CD8-positive, alpha-beta memory T cell (primary cell): ENCODE results near the gene ACTR5. TPM values are rescaled to one million over a fixed set of nuclear protein-coding genes. Genes with fewer than 3 reads are reported as not detected.

ENCODE experiments used
- CTCF ChIA-PET: fragments of 350-600 bp; sonication (Branson Sonifier 250); formaldehyde crosslinking; loops from one replicate; lab custom pipeline; 2021; ENCODE audit warnings: antibody characterized with exemption; lab: Charles Lee
- POLR2A ChIA-PET: fragments of 350-600 bp; sonication (Branson Sonifier 250); formaldehyde crosslinking; loops from one replicate; lab custom pipeline; 2021; ENCODE audit warnings: antibody characterized with exemption; lab: Charles Lee
- DNase-seq, 5 donors: peaks; one replicate each; pipeline versions ENCODE4 v3.0.0 to v3.0.0-alpha.2; 2020 to 2022; ENCODE audit warnings: mixed read lengths in 1 of 5
- H3K27ac ChIP-seq: one replicate; pipeline ENCODE4 v1.7.0; 2013; ENCODE audit warnings: low read depth, mild to moderate bottlenecking, low read length, moderate library complexity
- H3K27me3 ChIP-seq: 2 replicates; pipeline ENCODE4 v1.7.0; 2013; ENCODE audit warnings: low read length, mild to moderate bottlenecking; ENCODE audit not compliant: insufficient read depth, poor library complexity, severe bottlenecking
- H3K36me3 ChIP-seq: 2 replicates; pipeline ENCODE4 v1.7.0; 2013; ENCODE audit warnings: mild to moderate bottlenecking, low read length, moderate library complexity; ENCODE audit not compliant: insufficient read depth
- H3K4me1 ChIP-seq: 2 replicates; pipeline ENCODE4 v1.7.0; 2013; ENCODE audit warnings: mild to moderate bottlenecking, low read length, moderate library complexity; ENCODE audit not compliant: insufficient read depth
- H3K4me3 ChIP-seq: 2 replicates; pipeline ENCODE4 v1.7.0; 2013; ENCODE audit warnings: mild to moderate bottlenecking, low read length
- H3K9me3 ChIP-seq: 2 replicates; pipeline ENCODE4 v1.7.0; 2013; ENCODE audit warnings: mild to moderate bottlenecking, low read length
- H3K27ac Mint-ChIP-seq, 8 donors: one replicate each; pipeline ENCODE4 v1.8.0; 2020 to 2021; ENCODE audit warnings: mixed read lengths in 8 of 8, mild to moderate bottlenecking in 6 of 8, inconsistent platforms in 3 of 8, moderate library complexity in 3 of 8
- H3K27me3 Mint-ChIP-seq, 2 donors: one replicate each; pipeline ENCODE4 v1.8.0; 2020 to 2021; ENCODE audit warnings: mixed read lengths in 2 of 2, mild to moderate bottlenecking in 1 of 2, moderate library complexity in 1 of 2
- H3K36me3 Mint-ChIP-seq, 3 donors: one replicate each; pipeline ENCODE4 v1.8.0; 2020 to 2021; ENCODE audit warnings: mixed read lengths in 3 of 3, inconsistent platforms in 1 of 3, mild to moderate bottlenecking in 1 of 3
- H3K4me1 Mint-ChIP-seq, 3 donors: one replicate each; pipeline ENCODE4 v1.8.0; 2020 to 2021; ENCODE audit warnings: mixed read lengths in 3 of 3, inconsistent platforms in 1 of 3, mild to moderate bottlenecking in 1 of 3
- H3K4me3 Mint-ChIP-seq, 7 donors: one replicate each; pipeline ENCODE4 v1.8.0; 2020 to 2021; ENCODE audit warnings: mixed read lengths in 7 of 7, mild to moderate bottlenecking in 6 of 7, moderate library complexity in 4 of 7, inconsistent platforms in 2 of 7
- H3K9me3 Mint-ChIP-seq, 5 donors: one replicate each; pipeline ENCODE4 v1.8.0; 2020 to 2022; ENCODE audit warnings: mixed read lengths in 5 of 5, mild to moderate bottlenecking in 3 of 5, moderate library complexity in 2 of 5, inconsistent platforms in 1 of 5
- polyA plus RNA-seq: library from polyadenylated mRNA; unstranded; fragments of 300-500 nt; fragmentation: Illumina TruSeq; gene quantifications from one replicate; pipeline ENCODE4 v1.2.3, GENCODE V29; 2021
- total RNA-seq, 2 experiments: library from RNA; stranded (reverse); gene quantifications; one replicate each; pipeline ENCODE4 v1.2.3, GENCODE V29; 2021

ACTR5 gene
- total and polyA plus RNA-seq, 3 experiments from 2014 or later = 9.5 to 12.6 (median 12.2) TPM

DNA sequence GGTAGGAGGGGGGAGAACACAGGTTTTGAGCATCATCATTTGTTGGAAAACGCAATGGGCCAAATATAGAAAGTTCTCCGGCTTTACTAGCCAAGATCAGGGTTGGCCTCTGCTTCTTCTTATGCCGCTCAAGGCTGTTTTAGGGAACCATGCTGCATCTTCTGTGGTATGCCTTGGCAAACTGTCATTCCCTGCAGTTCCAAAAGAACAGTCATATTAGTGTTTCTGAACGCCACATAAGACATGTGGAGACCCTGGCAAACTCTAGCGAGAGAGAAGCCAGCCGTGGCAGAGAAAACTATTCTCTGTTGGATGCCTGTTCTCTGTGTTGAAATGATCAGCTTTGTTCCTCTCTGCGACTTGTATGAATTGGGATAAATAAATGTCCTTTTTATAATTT is 10.8 kb downstream of the ACTR5 start:
- no peak overlapping the region for H3K27ac ChIP-seq
- no peaks in the 10 kb centered on the region for H3K9me3 ChIP-seq
- POLR2A ChIA-PET = interaction anchor here (0.6 to 0.7 kb wide), 2 partner anchors 136 to 287 kb away, joined by 3 to 5 read pairs; no protein-coding TSS in a partner anchor
- Mint-ChIP-seq H3K4me3 (no peak overlapping the region), H3K27me3 (no peaks in the 10 kb centered on the region), H3K36me3 (peaks cover 30 to 92% (median 32%) of the 10 kb centered on the region in 3 donors), H3K27ac (no peak overlapping the region), H3K9me3 (no peaks in the 10 kb centered on the region), H3K4me1 (peaks cover 0 to 4% (median 0%) of the 10 kb centered on the region in 3 donors)
- CTCF ChIA-PET = interaction anchor here (1.2 to 1.9 kb wide), 3 partner anchors 9 to 31 kb away, joined by 5 to 9 read pairs (median 7); partner anchors contain the start of gene ACTR5
- no peak for DNase-seq
- H3K36me3 ChIP-seq = peaks cover 42% of the 10 kb centered on the region
- no peaks in the 10 kb centered on the region for H3K4me1 ChIP-seq
- no peaks in the 10 kb centered on the region for H3K27me3 ChIP-seq
- H3K4me3 ChIP-seq = no peak overlapping the region

- Histone ChIP-seq H3K9me3 (no peaks in the 10 kb centered on the region), H3K36me3 (peaks cover 35% of the 10 kb centered on the region), H3K27me3 (no peaks in the 10 kb centered on the region), H3K4me3 (no peak overlapping the region), H3K27ac (no peak overlapping the region), H3K4me1 (no peaks in the 10 kb centered on the region)
- Mint-ChIP-seq H3K4me1 (peaks cover 0 to 4% (median 0%) of the 10 kb centered on the region in 3 donors), H3K4me3 (no peak overlapping the region), H3K9me3 (no peaks in the 10 kb centered on the region), H3K27ac (peak overlapping the region in 1 of 8 donors; percentile 54), H3K27me3 (no peaks in the 10 kb centered on the region), H3K36me3 (peaks cover 23 to 93% (median 37%) of the 10 kb centered on the region in 3 donors)
- CTCF ChIA-PET = interaction anchor here (1.9 kb wide), 1 partner anchor 29 kb away, joined by 7 read pairs; no protein-coding TSS in a partner anchor
- POLR2A ChIA-PET = no interaction called here
- DNase-seq = no peak
Observed at GRCh38 chr20:38760978-38761377, 12.7 kb downstream of the ACTR5 start.

- H3K4me1 ChIP-seq = no peaks in the 10 kb centered on the region
- POLR2A ChIA-PET = no interaction called here
- no peak overlapping the region for H3K4me3 Mint-ChIP-seq
- H3K27me3 Mint-ChIP-seq = no peaks in the 10 kb centered on the region
- CTCF ChIA-PET = no interaction called here
- DNase-seq = no peak
- no peaks in the 10 kb centered on the region for H3K9me3 ChIP-seq
- peak overlapping the region in 2 of 8 donors; percentile 27 to 80 for H3K27ac Mint-ChIP-seq
- H3K36me3 ChIP-seq = peaks cover 32% of the 10 kb centered on the region
- H3K9me3 Mint-ChIP-seq = no peaks in the 10 kb centered on the region
- H3K36me3 Mint-ChIP-seq = peaks cover 21 to 95% (median 37%) of the 10 kb centered on the region in 3 donors
- no peaks in the 10 kb centered on the region for H3K27me3 ChIP-seq
- no peak overlapping the region for H3K27ac ChIP-seq
- H3K4me1 Mint-ChIP-seq = peaks cover 0 to 4% (median 0%) of the 10 kb centered on the region in 3 donors
- H3K4me3 ChIP-seq = no peak overlapping the region
Observed at GRCh38 chr20:38762174-38762573, 13.9 kb downstream of the ACTR5 start.

DNA sequence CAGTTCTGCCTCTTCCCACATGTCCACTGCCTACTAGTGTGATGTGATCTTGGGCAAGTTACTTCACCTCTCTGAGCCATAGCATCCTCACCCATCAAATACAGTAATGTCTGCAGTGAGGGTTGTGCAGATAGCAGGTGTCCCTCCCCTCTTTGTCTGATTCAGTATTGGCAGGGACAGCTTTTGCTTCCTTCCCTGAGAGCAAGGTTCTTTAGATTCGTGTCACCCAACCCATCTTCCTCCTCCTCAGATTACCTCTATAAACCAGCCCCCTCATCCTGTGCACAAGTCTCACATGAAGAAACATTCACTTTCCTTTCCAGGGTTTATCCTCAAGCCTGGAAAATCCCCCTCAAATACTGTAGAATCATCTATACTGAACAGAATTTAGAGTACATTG is 15.4 kb downstream of the ACTR5 start:
- no peak overlapping the region for H3K27ac ChIP-seq
- no peak overlapping the region for H3K4me3 Mint-ChIP-seq
- peaks cover 23 to 97% (median 42%) of the 10 kb centered on the region in 3 donors for H3K36me3 Mint-ChIP-seq
- ChIA-PET POLR2A (no interaction called here), CTCF (no interaction called here)
- no peak for DNase-seq
- peaks cover 0 to 4% (median 0%) of the 10 kb centered on the region in 3 donors for H3K4me1 Mint-ChIP-seq
- no peaks in the 10 kb centered on the region for H3K9me3 Mint-ChIP-seq
- no peaks in the 10 kb centered on the region for H3K9me3 ChIP-seq
- peak overlapping the region in 2 of 8 donors; percentile 12 to 32 for H3K27ac Mint-ChIP-seq
- H3K4me1 ChIP-seq = no peaks in the 10 kb centered on the region
- no peaks in the 10 kb centered on the region for H3K27me3 ChIP-seq
- no peaks in the 10 kb centered on the region for H3K27me3 Mint-ChIP-seq
- peaks cover 27% of the 10 kb centered on the region for H3K36me3 ChIP-seq
- H3K4me3 ChIP-seq = no peak overlapping the region

- Mint-ChIP-seq H3K36me3 (peaks cover 23 to 98% (median 42%) of the 10 kb centered on the region in 3 donors), H3K4me1 (peaks cover 0 to 4% (median 0%) of the 10 kb centered on the region in 3 donors), H3K9me3 (no peaks in the 10 kb centered on the region), H3K27me3 (no peaks in the 10 kb centered on the region), H3K4me3 (no peak overlapping the region), H3K27ac (peak overlapping the region in 4 of 8 donors; percentile 18 to 39 (median 30))
- Histone ChIP-seq H3K4me1 (no peaks in the 10 kb centered on the region), H3K4me3 (no peak overlapping the region), H3K27ac (no peak overlapping the region), H3K9me3 (no peaks in the 10 kb centered on the region), H3K36me3 (peaks cover 35% of the 10 kb centered on the region), H3K27me3 (no peaks in the 10 kb centered on the region)
- DNase-seq = no peak
- ChIA-PET POLR2A (interaction anchor here (0.6 kb wide), 1 partner anchor 17 kb away, joined by 5 read pairs; no protein-coding TSS in a partner anchor), CTCF (no interaction called here)
Observed at GRCh38 chr20:38764567-38765318, 16.5 kb downstream of the ACTR5 start.

DNA sequence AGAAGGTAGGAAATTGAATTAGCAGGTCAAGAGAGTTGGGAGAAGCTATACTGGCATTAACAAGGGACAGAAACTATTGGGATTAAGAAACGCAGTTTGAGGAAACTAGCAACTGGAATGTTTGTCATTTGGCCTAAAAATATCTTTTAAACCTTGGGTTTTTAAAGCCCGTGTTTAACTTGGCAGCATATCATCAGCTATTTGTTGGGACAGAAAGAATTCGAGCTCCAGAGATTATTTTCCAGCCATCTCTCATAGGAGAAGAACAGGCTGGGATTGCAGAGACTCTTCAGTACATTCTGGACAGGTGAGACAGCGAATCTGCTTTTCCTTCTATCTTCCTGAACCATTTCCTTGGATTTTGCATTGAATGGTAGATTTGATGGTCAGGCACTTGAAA is 17.8 kb downstream of the ACTR5 start:
- Mint-ChIP-seq H3K4me1 (peaks cover 0 to 4% (median 0%) of the 10 kb centered on the region in 3 donors), H3K36me3 (peaks cover 16 to 95% (median 33%) of the 10 kb centered on the region in 3 donors), H3K27me3 (no peaks in the 10 kb centered on the region), H3K27ac (peak overlapping the region in 3 of 8 donors; percentile 14 to 79 (median 74)), H3K9me3 (no peaks in the 10 kb centered on the region), H3K4me3 (no peak overlapping the region)
- Histone ChIP-seq H3K4me1 (no peaks in the 10 kb centered on the region), H3K27ac (no peak overlapping the region), H3K27me3 (no peaks in the 10 kb centered on the region), H3K9me3 (no peaks in the 10 kb centered on the region), H3K4me3 (no peak overlapping the region), H3K36me3 (peaks cover 39% of the 10 kb centered on the region)
- CTCF ChIA-PET = no interaction called here
- POLR2A ChIA-PET = no interaction called here
- DNase-seq = no peak

GRCh38 chr20:38769376-38770295 is 21.4 kb downstream of the ACTR5 start:
- peak overlapping the region in 5 of 8 donors; percentile 3 to 58 (median 14) for H3K27ac Mint-ChIP-seq
- no peaks in the 10 kb centered on the region for H3K27me3 Mint-ChIP-seq
- peaks cover 30 to 93% (median 41%) of the 10 kb centered on the region in 3 donors for H3K36me3 Mint-ChIP-seq
- no peaks in the 10 kb centered on the region for H3K4me1 Mint-ChIP-seq
- no peak for DNase-seq
- no peak overlapping the region for H3K4me3 ChIP-seq
- no peaks in the 10 kb centered on the region for H3K4me1 ChIP-seq
- ChIA-PET POLR2A (no interaction called here), CTCF (interaction anchor here (1.2 to 1.3 kb wide), 3 partner anchors 9 to 19 kb away, joined by 3 to 6 read pairs (median 3); no protein-coding TSS in a partner anchor)
- no peak overlapping the region for H3K4me3 Mint-ChIP-seq
- no peaks in the 10 kb centered on the region for H3K27me3 ChIP-seq
- no peaks in the 10 kb centered on the region for H3K9me3 ChIP-seq
- peaks cover 38% of the 10 kb centered on the region for H3K36me3 ChIP-seq
- peaks cover 0 to 6% (median 4%) of the 10 kb centered on the region in 5 donors for H3K9me3 Mint-ChIP-seq
- no peak overlapping the region for H3K27ac ChIP-seq
